Endothelial cell of umbilical vein (primary cell): ENCODE results near the gene RASSF5. TPM values are rescaled to one million over a fixed set of nuclear protein-coding genes. Genes with fewer than 3 reads are reported as not detected.

Experiments used
- BruUV-seq: library from RNA; stranded (reverse); fragments of 400-500 nt; replicated peaks from 2 replicates; lab custom pipeline; 2021; lab: Mats Ljungman, UMichigan
- CTCF ChIA-PET: fragments of 300-600, 350-600 bp; sonication (Branson Sonifier 250); formaldehyde crosslinking; loops from one replicate; lab custom pipeline; 2021; ENCODE audit warnings: antibody characterized with exemption, inconsistent platforms; lab: Charles Lee
- POLR2A ChIA-PET: fragments of 300-600, 350-600 bp; sonication (Branson Sonifier 250); formaldehyde crosslinking; loops from one replicate; lab custom pipeline; 2021; ENCODE audit warnings: antibody characterized with exemption, inconsistent platforms; lab: Charles Lee
- DNase-seq: peaks from one replicate; pipeline ENCODE4 v3.0.0-alpha.2; 2011; ENCODE audit warnings: low read depth, low spot score
- FAIRE-seq: peaks from 2 replicates; lab custom pipeline; 2011; peaks lifted over from hg19 to GRCh38; lab: Jason Lieb, UNC
- H2AFZ ChIP-seq: 2 replicates; pipeline ENCODE4 v1.6.0; 2012; ENCODE audit warnings: low read depth, low read length, control low read depth, inconsistent platforms
- H3K27ac ChIP-seq: 2 replicates; pipeline ENCODE4 v1.5.1; 2011; ENCODE audit warnings: low read depth, mild to moderate bottlenecking, control low read depth, low read length, moderate library complexity; ENCODE audit not compliant: insufficient read depth
- H3K27me3 ChIP-seq, 2 experiments: 2 replicates each; pipeline versions ENCODE4 v1.6.0 to v1.6.1; 2011; ENCODE audit warnings: low read length in 2 of 2, mixed read lengths in 1 of 2; ENCODE audit not compliant: control insufficient read depth in 2 of 2, insufficient read depth in 2 of 2
- H3K36me3 ChIP-seq, 2 experiments: 2 replicates in 1 of 2; 3 replicates in 1 of 2; pipeline ENCODE4 v1.5.1; 2011; ENCODE audit warnings: low read length in 2 of 2, mild to moderate bottlenecking in 1 of 2, moderate library complexity in 1 of 2; ENCODE audit not compliant: control insufficient read depth in 2 of 2, insufficient read depth in 2 of 2; ENCODE audit errors: extremely low read depth in 1 of 2
- H3K4me1 ChIP-seq: 3 replicates; pipeline ENCODE4 v1.5.1; 2011; ENCODE audit warnings: mild to moderate bottlenecking, low read length; ENCODE audit not compliant: control insufficient read depth, insufficient read depth; ENCODE audit errors: extremely low read depth
- H3K4me2 ChIP-seq: 2 replicates; pipeline ENCODE4 v1.6.1; 2011; ENCODE audit warnings: low read length, control low read depth, mixed read lengths; ENCODE audit not compliant: insufficient read depth
- H3K4me3 ChIP-seq, 3 experiments: fragments of 200-600 bp in 1 of 3; sonication (generic), shearing (Covaris generic) in 1 of 3; replicated peaks in 1 of 3; 2 replicates each; pipeline ENCODE4 v1.5.1; 2011 to 2016; ENCODE audit warnings: control low read depth in 3 of 3, low read length in 3 of 3, mild to moderate bottlenecking in 2 of 3, inconsistent platforms in 1 of 3, low read depth in 1 of 3, moderate library complexity in 1 of 3; ENCODE audit not compliant: insufficient read depth in 1 of 3
- H3K79me2 ChIP-seq: 2 replicates; pipeline ENCODE4 v1.6.0; 2012; ENCODE audit warnings: low read length, inconsistent platforms; ENCODE audit not compliant: control insufficient read depth, insufficient read depth
- H3K9ac ChIP-seq: replicated peaks from 2 replicates; pipeline ENCODE3; 2011; ENCODE audit warnings: low read length, control low read depth; ENCODE audit not compliant: insufficient read depth; ENCODE audit errors: extremely low read depth
- H3K9me1 ChIP-seq: replicated peaks from 3 replicates; pipeline ENCODE4 v1.6.0; 2011; ENCODE audit warnings: mild to moderate bottlenecking, low read length; ENCODE audit not compliant: control insufficient read depth, insufficient read depth; ENCODE audit errors: extremely low read depth
- H3K9me3 ChIP-seq: replicated peaks from 2 replicates; pipeline ENCODE4 v1.5.1; 2012; ENCODE audit warnings: low read length, inconsistent platforms; ENCODE audit not compliant: control insufficient read depth, insufficient read depth
- H4K20me1 ChIP-seq: replicated peaks from 2 replicates; pipeline ENCODE3; 2011; ENCODE audit warnings: mild to moderate bottlenecking, low read length; ENCODE audit not compliant: control insufficient read depth, insufficient read depth; ENCODE audit errors: extremely low read depth
- CTCF ChIP-seq, 2 donors: IDR thresholded peaks; 1 replicate in 1 of 2; 2 replicates in 1 of 2; pipeline ENCODE4 v1.5.1; 2011; ENCODE audit warnings: low read length in 2 of 2, mild to moderate bottlenecking in 2 of 2, moderate library complexity in 2 of 2, control low read depth in 1 of 2, inconsistent platforms in 1 of 2, low read depth in 1 of 2; ENCODE audit not compliant: insufficient read depth in 1 of 2; ENCODE audit errors: extremely low read depth in 1 of 2
- EZH2 ChIP-seq: IDR thresholded peaks from 2 replicates; pipeline ENCODE4 v1.6.1; 2012; ENCODE audit warnings: borderline replicate concordance, low read depth, mild to moderate bottlenecking, moderate library complexity, low read length, inconsistent platforms; ENCODE audit not compliant: severe bottlenecking
- FOS ChIP-seq: IDR thresholded peaks from 2 replicates; pipeline ENCODE4 v1.6.1; 2011; ENCODE audit warnings: mild to moderate bottlenecking, low read length, moderate library complexity, borderline replicate concordance; ENCODE audit not compliant: insufficient read depth
- GATA2 ChIP-seq: IDR thresholded peaks from 2 replicates; pipeline ENCODE4 v1.7.0; 2011; ENCODE audit warnings: low read depth, mild to moderate bottlenecking, moderate library complexity, mixed read lengths, low read length; ENCODE audit not compliant: insufficient read length, insufficient read depth
- JUN ChIP-seq: IDR thresholded peaks from 2 replicates; pipeline ENCODE4 v1.6.1; 2011; ENCODE audit warnings: borderline replicate concordance, low read depth; ENCODE audit not compliant: insufficient read length, insufficient read depth
- MAX ChIP-seq: IDR thresholded peaks from 2 replicates; pipeline ENCODE4 v1.6.1; 2011; ENCODE audit not compliant: insufficient read depth, insufficient read length
- MYC ChIP-seq: IDR thresholded peaks from one replicate; pipeline ENCODE4 v1.6.1; 2011; ENCODE audit warnings: mild to moderate bottlenecking, low read depth, low read length
- POLR2AphosphoS5 ChIP-seq: IDR thresholded peaks from 2 replicates; pipeline ENCODE4 v1.6.1; 2012; ENCODE audit warnings: low read depth, mild to moderate bottlenecking, control low read depth, low read length, moderate library complexity; ENCODE audit not compliant: insufficient read depth
- dilution Hi-C: fragments of 300-500 bp; cut with MboI; formaldehyde crosslinking; loops from one replicate; pipeline ENCODE4 v1.15.0; 2019; ENCODE audit warnings: low sequenced_read_pairs; ENCODE audit not compliant: extremely low pct_ligation_motif_present
- intact Hi-C: fragments of 100-400 bp; cut with micrococcal nuclease; formaldehyde crosslinking; loops from one replicate; pipeline ENCODE4 v1.10.0; 2022
- polyA plus RNA-seq, 4 experiments: library from polyadenylated mRNA; depleted of rRNA in 3 of 4; stranded (reverse) in 3 of 4; unstranded in 1 of 4; fragments of >200 nt; gene quantifications; 2 replicates each; pipeline versions ENCODE4 v1.2.1 to v1.2.3, GENCODE V29; 2011 to 2012; ENCODE audit warnings: missing spikeins in 1 of 4
- total RNA-seq: library from RNA; stranded (reverse); gene quantifications from 2 replicates; pipeline ENCODE4 v1.2.3, GENCODE V29; 2021

The RASSF5 gene
- total and polyA plus RNA-seq, 2 donors (not counting 3 experiments of a cell fraction or from before 2014, with no cell fraction given) = 0.23 to 0.60 TPM

GRCh38 chr1:206635978-206636345, 128.6 kb downstream of the RASSF5 start:
- Histone ChIP-seq H3K27me3 (no peaks in the 10 kb centered on the region), H3K36me3 (no peaks in the 10 kb centered on the region), H3K4me3 (peak overlapping the region; percentile 72 to 90 (median 80)), H4K20me1 (no peaks in the 10 kb centered on the region), H3K27ac (peak overlapping the region; percentile 59), H3K4me2 (peak overlapping the region; percentile 91), H3K9me3 (no peaks in the 10 kb centered on the region), H3K4me1 (peaks cover 13% of the 10 kb centered on the region), H3K79me2 (peaks cover 5% of the 10 kb centered on the region), H3K9me1 (no peaks in the 10 kb centered on the region), H2AFZ (peak overlapping the region; percentile 60), H3K9ac (peak overlapping the region; percentile 64)
- dilution Hi-C loops = no loop called here
- intact Hi-C loops = loop anchor here (1.0 kb wide), 1 partner anchor 28 kb away; no protein-coding TSS in a partner anchor
- ChIA-PET POLR2A (interaction anchor here (1.4 kb wide), 2 partner anchors 24 to 27 kb away, joined by 5 to 11 read pairs; partner anchors contain the start of gene EIF2D), CTCF (interaction anchor here (1.0 to 14.5 kb wide), 9 partner anchors 12 to 863 kb away, joined by 3 to 663 read pairs (median 9); partner anchors contain the start of gene EIF2D)
- TF ChIP-seq FOS (no peak), MAX (no peak), MYC (no peak), POLR2AphosphoS5 (no peak), JUN (no peak), CTCF (IDR thresholded peaks at IDR 0.05; ENCODE audit: extremely low read depth in 1 of 2, insufficient read depth in 1 of 2, low read depth in 1 of 2, low read length in 2 of 2) (no peak), GATA2 (no peak), EZH2 (no peak)
- DNase-seq (peak; percentile 24), FAIRE-seq (no peak)
- no TSS peak for BruUV-seq
